WTC11 (cell line): ENCODE measurements around the gene WDR7. TPM values are rescaled to one million over a fixed set of nuclear protein-coding genes. Genes with fewer than 3 reads are reported as not detected.

ENCODE experiments used
- ATAC-seq: fragments of 200-7000 bp; cut with Tn5 transposase; 2 replicates; pipeline ENCODE4 v1.10.0; 2021; ENCODE audit warnings: mild to moderate bottlenecking, moderate library complexity
- CTCF ChIA-PET: fragments of 300-600 bp; sonication (Branson Sonifier 250); formaldehyde crosslinking; loops from one replicate; lab custom pipeline; 2021; ENCODE audit warnings: antibody characterized with exemption; lab: Charles Lee
- POLR2A ChIA-PET: fragments of 350-600 bp; sonication (Branson Sonifier 250); formaldehyde crosslinking; loops from one replicate; lab custom pipeline; 2021; ENCODE audit warnings: antibody characterized with exemption; lab: Charles Lee
- DNase-seq: peaks from one replicate; pipeline ENCODE4 v3.0.0; 2021; ENCODE audit warnings: low spot score
- H3K27ac Mint-ChIP-seq: 2 replicates; pipeline ENCODE4 v1.8.0; 2021; ENCODE audit warnings: mixed read lengths
- H3K27me3 Mint-ChIP-seq: 2 replicates; pipeline ENCODE4 v1.8.0; 2021; ENCODE audit warnings: low read depth, mild to moderate bottlenecking, moderate library complexity, mixed read lengths
- H3K36me3 Mint-ChIP-seq: 2 replicates; pipeline ENCODE4 v1.8.0; 2021; ENCODE audit warnings: mixed read lengths
- H3K4me1 Mint-ChIP-seq: 2 replicates; pipeline ENCODE4 v1.8.0; 2022; ENCODE audit warnings: mixed read lengths
- H3K4me3 Mint-ChIP-seq: 2 replicates; pipeline ENCODE4 v1.8.0; 2021; ENCODE audit warnings: mild to moderate bottlenecking, moderate library complexity, mixed read lengths
- H3K9me3 Mint-ChIP-seq: 2 replicates; pipeline ENCODE4 v1.8.0; 2021; ENCODE audit warnings: mixed read lengths
- AR ChIP-seq: fragments of 250-450 bp; sonication (Bioruptor Pico); IDR thresholded peaks from 2 replicates; pipeline ENCODE4 v1.9.0; 2021; ENCODE audit warnings: mild to moderate bottlenecking
- CREB1 ChIP-seq: sonication (generic); formaldehyde crosslinking; IDR thresholded peaks from 2 replicates; pipeline ENCODE4 v1.8.0; 2023; ENCODE audit warnings: mild to moderate bottlenecking, missing genetic modification reagents
- ELF4 ChIP-seq: sonication (generic); formaldehyde crosslinking; IDR thresholded peaks from 2 replicates; pipeline ENCODE4 v1.8.1; 2022; ENCODE audit warnings: low read depth, mild to moderate bottlenecking, moderate library complexity, missing genetic modification reagents
- ETV6 ChIP-seq: sonication (generic); formaldehyde crosslinking; IDR thresholded peaks from 2 replicates; pipeline ENCODE4 v1.8.1; 2022; ENCODE audit warnings: mild to moderate bottlenecking, missing genetic modification reagents
- GTF2I ChIP-seq: fragments of 250-450 bp; sonication (Bioruptor Pico); conservative IDR thresholded peaks from 2 replicates; pipeline ENCODE4 v1.4.0; 2021; ENCODE audit warnings: mild to moderate bottlenecking
- HMGA2 ChIP-seq: fragments of 250-450 bp; sonication (Bioruptor Pico); IDR thresholded peaks from 2 replicates; pipeline ENCODE4 v1.4.0; 2021; ENCODE audit warnings: mild to moderate bottlenecking, moderate library complexity
- JAZF1 ChIP-seq: fragments of 250-450 bp; sonication (Bioruptor Pico); IDR thresholded peaks from 2 replicates; pipeline ENCODE4 v1.9.0; 2021; ENCODE audit warnings: moderate library complexity, mild to moderate bottlenecking, inconsistent platforms
- MAX ChIP-seq: sonication (generic); formaldehyde crosslinking; IDR thresholded peaks from 2 replicates; pipeline ENCODE4 v1.8.0; 2022; ENCODE audit warnings: mild to moderate bottlenecking, missing genetic modification reagents
- NR1H2 ChIP-seq: sonication (generic); formaldehyde crosslinking; IDR thresholded peaks from 2 replicates; pipeline ENCODE4 v1.9.0; 2021; ENCODE audit warnings: mild to moderate bottlenecking, moderate library complexity, missing genetic modification reagents
- RORB ChIP-seq: fragments of 250-450 bp; sonication (Bioruptor Pico); IDR thresholded peaks from 2 replicates; pipeline ENCODE4 v1.9.0; 2021; ENCODE audit warnings: mild to moderate bottlenecking
- TCF7 ChIP-seq: sonication (generic); formaldehyde crosslinking; IDR thresholded peaks from 2 replicates; pipeline ENCODE4 v1.8.0; 2022; ENCODE audit warnings: mild to moderate bottlenecking, low read depth, missing genetic modification reagents, moderate library complexity
- TP53 ChIP-seq: sonication (generic); formaldehyde crosslinking; IDR thresholded peaks from 2 replicates; pipeline ENCODE4 v1.8.1; 2023; ENCODE audit warnings: mild to moderate bottlenecking, missing genetic modification reagents
- ZBTB21 ChIP-seq: sonication (generic); formaldehyde crosslinking; IDR thresholded peaks from 2 replicates; pipeline ENCODE4 v1.8.1; 2023; ENCODE audit warnings: mild to moderate bottlenecking, missing genetic modification reagents, borderline replicate concordance
- ZMAT4 ChIP-seq: fragments of 250-450 bp; sonication (Bioruptor Pico); IDR thresholded peaks from 2 replicates; pipeline ENCODE4 v1.9.0; 2021; ENCODE audit warnings: mild to moderate bottlenecking
- ZNF121 ChIP-seq: sonication (generic); formaldehyde crosslinking; IDR thresholded peaks from 2 replicates; pipeline ENCODE4 v1.8.0; 2023; ENCODE audit warnings: missing genetic modification reagents
- ZNF138 ChIP-seq: sonication (generic); formaldehyde crosslinking; conservative IDR thresholded peaks from 2 replicates; pipeline ENCODE4 v1.8.1; 2022; ENCODE audit warnings: mild to moderate bottlenecking, moderate library complexity, missing genetic modification reagents
- ZNF671 ChIP-seq: fragments of 250-450 bp; sonication (Bioruptor Pico); IDR thresholded peaks from 2 replicates; pipeline ENCODE4 v1.8.0; 2021; ENCODE audit warnings: mild to moderate bottlenecking
- total RNA-seq: library from RNA; stranded (reverse); gene quantifications from 3 replicates; pipeline ENCODE4 v1.2.3, GENCODE V29; 2021
- TF ChIP-seq, protein P1 (sequence below): sonication (generic); formaldehyde crosslinking; IDR thresholded peaks from 2 replicates; pipeline ENCODE4 v1.8.1; 2022; ENCODE audit warnings: low read depth, missing genetic modification reagents, borderline replicate concordance
- TF ChIP-seq, protein P2 (sequence below): sonication (generic); formaldehyde crosslinking; IDR thresholded peaks from 2 replicates; pipeline ENCODE4 v1.8.1; 2022; ENCODE audit warnings: mild to moderate bottlenecking, missing genetic modification reagents, moderate library complexity, borderline replicate concordance
- TF ChIP-seq, protein P3 (sequence below): sonication (generic); formaldehyde crosslinking; IDR thresholded peaks from 2 replicates; pipeline ENCODE4 v1.8.1; 2023; ENCODE audit warnings: mild to moderate bottlenecking, missing genetic modification reagents
- TF ChIP-seq, protein P4 (sequence below): sonication (generic); formaldehyde crosslinking; IDR thresholded peaks from 2 replicates; pipeline ENCODE4 v1.8.0; 2023; ENCODE audit warnings: mild to moderate bottlenecking, missing genetic modification reagents

WDR7 gene
- total RNA-seq, 1 experiment from 2014 or later: 12.2 TPM

- H3K4me3 Mint-ChIP-seq: no peak overlapping the region
- H3K27ac Mint-ChIP-seq: no peak overlapping the region
- no peaks in the 10 kb centered on the region for H3K36me3 Mint-ChIP-seq
- H3K9me3 Mint-ChIP-seq: no peaks in the 10 kb centered on the region
- no peaks in the 10 kb centered on the region for H3K27me3 Mint-ChIP-seq
- TF ChIP-seq RORB (CRISPR knock-in tag) (no peak), TCF7 (CRISPR knock-in tag) (no peak), MAX (CRISPR knock-in tag) (no peak), ZNF121 (CRISPR knock-in tag) (no peak)
- TF ChIP-seq, protein P1, sequence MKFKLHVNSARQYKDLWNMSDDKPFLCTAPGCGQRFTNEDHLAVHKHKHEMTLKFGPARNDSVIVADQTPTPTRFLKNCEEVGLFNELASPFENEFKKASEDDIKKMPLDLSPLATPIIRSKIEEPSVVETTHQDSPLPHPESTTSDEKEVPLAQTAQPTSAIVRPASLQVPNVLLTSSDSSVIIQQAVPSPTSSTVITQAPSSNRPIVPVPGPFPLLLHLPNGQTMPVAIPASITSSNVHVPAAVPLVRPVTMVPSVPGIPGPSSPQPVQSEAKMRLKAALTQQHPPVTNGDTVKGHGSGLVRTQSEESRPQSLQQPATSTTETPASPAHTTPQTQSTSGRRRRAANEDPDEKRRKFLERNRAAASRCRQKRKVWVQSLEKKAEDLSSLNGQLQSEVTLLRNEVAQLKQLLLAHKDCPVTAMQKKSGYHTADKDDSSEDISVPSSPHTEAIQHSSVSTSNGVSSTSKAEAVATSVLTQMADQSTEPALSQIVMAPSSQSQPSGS: no peak
- POLR2A ChIA-PET: no interaction called here
- H3K4me1 Mint-ChIP-seq: no peaks in the 10 kb centered on the region
- DNase-seq (no peak), ATAC-seq (no peak)
- CTCF ChIA-PET: no interaction called here
Measured at GRCh38 chr18:56770873-56771272, 119.7 kb downstream of the WDR7 start.

- Mint-ChIP-seq H3K27me3 (no peaks in the 10 kb centered on the region), H3K4me3 (no peak overlapping the region), H3K36me3 (no peaks in the 10 kb centered on the region), H3K4me1 (no peaks in the 10 kb centered on the region), H3K9me3 (no peaks in the 10 kb centered on the region), H3K27ac (no peak overlapping the region)
- TF ChIP-seq, protein P2, sequence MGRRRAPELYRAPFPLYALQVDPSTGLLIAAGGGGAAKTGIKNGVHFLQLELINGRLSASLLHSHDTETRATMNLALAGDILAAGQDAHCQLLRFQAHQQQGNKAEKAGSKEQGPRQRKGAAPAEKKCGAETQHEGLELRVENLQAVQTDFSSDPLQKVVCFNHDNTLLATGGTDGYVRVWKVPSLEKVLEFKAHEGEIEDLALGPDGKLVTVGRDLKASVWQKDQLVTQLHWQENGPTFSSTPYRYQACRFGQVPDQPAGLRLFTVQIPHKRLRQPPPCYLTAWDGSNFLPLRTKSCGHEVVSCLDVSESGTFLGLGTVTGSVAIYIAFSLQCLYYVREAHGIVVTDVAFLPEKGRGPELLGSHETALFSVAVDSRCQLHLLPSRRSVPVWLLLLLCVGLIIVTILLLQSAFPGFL (CRISPR knock-in tag): no peak
- TF ChIP-seq ZMAT4 (CRISPR knock-in tag) (no peak), NR1H2 (no peak), JAZF1 (CRISPR knock-in tag) (no peak), ZNF671 (CRISPR knock-in tag) (no peak), ETV6 (CRISPR knock-in tag) (no peak), AR (CRISPR knock-in tag) (no peak), CREB1 (no peak), ZNF138 (CRISPR knock-in tag) (no peak)
- TF ChIP-seq, protein P3, sequence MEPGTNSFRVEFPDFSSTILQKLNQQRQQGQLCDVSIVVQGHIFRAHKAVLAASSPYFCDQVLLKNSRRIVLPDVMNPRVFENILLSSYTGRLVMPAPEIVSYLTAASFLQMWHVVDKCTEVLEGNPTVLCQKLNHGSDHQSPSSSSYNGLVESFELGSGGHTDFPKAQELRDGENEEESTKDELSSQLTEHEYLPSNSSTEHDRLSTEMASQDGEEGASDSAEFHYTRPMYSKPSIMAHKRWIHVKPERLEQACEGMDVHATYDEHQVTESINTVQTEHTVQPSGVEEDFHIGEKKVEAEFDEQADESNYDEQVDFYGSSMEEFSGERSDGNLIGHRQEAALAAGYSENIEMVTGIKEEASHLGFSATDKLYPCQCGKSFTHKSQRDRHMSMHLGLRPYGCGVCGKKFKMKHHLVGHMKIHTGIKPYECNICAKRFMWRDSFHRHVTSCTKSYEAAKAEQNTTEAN: no peak
- ChIA-PET POLR2A (no interaction called here), CTCF (no interaction called here)
- no peak for DNase-seq
- no peak for ATAC-seq
Measured at GRCh38 chr18:56775701-56776100, 124.5 kb downstream of the WDR7 start.

GRCh38 chr18:56787390-56787789, 136.2 kb downstream of the WDR7 start:
- H3K4me1 Mint-ChIP-seq: peaks cover 8% of the 10 kb centered on the region
- no peak for DNase-seq
- H3K36me3 Mint-ChIP-seq: no peaks in the 10 kb centered on the region
- CTCF ChIA-PET: no interaction called here
- H3K27ac Mint-ChIP-seq: no peak overlapping the region
- no peak overlapping the region for H3K4me3 Mint-ChIP-seq
- H3K27me3 Mint-ChIP-seq: no peaks in the 10 kb centered on the region
- no peak for ATAC-seq
- no peaks in the 10 kb centered on the region for H3K9me3 Mint-ChIP-seq
- no peak for TF ChIP-seq GTF2I
- TF ChIP-seq TP53 (CRISPR knock-in tag): no peak
- no peak for TF ChIP-seq HMGA2 (CRISPR knock-in tag)
- TF ChIP-seq, protein P4, sequence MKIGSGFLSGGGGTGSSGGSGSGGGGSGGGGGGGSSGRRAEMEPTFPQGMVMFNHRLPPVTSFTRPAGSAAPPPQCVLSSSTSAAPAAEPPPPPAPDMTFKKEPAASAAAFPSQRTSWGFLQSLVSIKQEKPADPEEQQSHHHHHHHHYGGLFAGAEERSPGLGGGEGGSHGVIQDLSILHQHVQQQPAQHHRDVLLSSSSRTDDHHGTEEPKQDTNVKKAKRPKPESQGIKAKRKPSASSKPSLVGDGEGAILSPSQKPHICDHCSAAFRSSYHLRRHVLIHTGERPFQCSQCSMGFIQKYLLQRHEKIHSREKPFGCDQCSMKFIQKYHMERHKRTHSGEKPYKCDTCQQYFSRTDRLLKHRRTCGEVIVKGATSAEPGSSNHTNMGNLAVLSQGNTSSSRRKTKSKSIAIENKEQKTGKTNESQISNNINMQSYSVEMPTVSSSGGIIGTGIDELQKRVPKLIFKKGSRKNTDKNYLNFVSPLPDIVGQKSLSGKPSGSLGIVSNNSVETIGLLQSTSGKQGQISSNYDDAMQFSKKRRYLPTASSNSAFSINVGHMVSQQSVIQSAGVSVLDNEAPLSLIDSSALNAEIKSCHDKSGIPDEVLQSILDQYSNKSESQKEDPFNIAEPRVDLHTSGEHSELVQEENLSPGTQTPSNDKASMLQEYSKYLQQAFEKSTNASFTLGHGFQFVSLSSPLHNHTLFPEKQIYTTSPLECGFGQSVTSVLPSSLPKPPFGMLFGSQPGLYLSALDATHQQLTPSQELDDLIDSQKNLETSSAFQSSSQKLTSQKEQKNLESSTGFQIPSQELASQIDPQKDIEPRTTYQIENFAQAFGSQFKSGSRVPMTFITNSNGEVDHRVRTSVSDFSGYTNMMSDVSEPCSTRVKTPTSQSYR: no peak
- no peak for TF ChIP-seq ELF4
- no peak for TF ChIP-seq ZBTB21 (CRISPR knock-in tag)
- POLR2A ChIA-PET: no interaction called here
